MM.1S (cell line): Measurements from ENCODE around the gene ALDH1L2.

Experiments used
- EZH2 ChIP-seq: fragments of 300-600 bp; sonication (generic); optimal IDR thresholded peaks from 2 replicates; pipeline ENCODE3; 2017; ENCODE audit warnings: low read depth, mild to moderate bottlenecking, antibody characterized with exemption, low read length, mixed read lengths
- EZH2phosphoT487 ChIP-seq: fragments of 300-600 bp; sonication (generic); IDR thresholded peaks from 2 replicates; pipeline ENCODE4 v1.6.1; 2018; ENCODE audit warnings: antibody characterized with exemption, low read length
- TF ChIP-seq, protein P1 (sequence below): fragments of 300-600 bp; sonication (generic); IDR thresholded peaks from 2 replicates; pipeline ENCODE4 v1.5.1; 2016; ENCODE audit warnings: antibody characterized with exemption, low read length, mixed read lengths

GRCh38 chr12:105110851-105111250, 26.6 kb upstream of the ALDH1L2 start:
- TF ChIP-seq, protein P1, sequence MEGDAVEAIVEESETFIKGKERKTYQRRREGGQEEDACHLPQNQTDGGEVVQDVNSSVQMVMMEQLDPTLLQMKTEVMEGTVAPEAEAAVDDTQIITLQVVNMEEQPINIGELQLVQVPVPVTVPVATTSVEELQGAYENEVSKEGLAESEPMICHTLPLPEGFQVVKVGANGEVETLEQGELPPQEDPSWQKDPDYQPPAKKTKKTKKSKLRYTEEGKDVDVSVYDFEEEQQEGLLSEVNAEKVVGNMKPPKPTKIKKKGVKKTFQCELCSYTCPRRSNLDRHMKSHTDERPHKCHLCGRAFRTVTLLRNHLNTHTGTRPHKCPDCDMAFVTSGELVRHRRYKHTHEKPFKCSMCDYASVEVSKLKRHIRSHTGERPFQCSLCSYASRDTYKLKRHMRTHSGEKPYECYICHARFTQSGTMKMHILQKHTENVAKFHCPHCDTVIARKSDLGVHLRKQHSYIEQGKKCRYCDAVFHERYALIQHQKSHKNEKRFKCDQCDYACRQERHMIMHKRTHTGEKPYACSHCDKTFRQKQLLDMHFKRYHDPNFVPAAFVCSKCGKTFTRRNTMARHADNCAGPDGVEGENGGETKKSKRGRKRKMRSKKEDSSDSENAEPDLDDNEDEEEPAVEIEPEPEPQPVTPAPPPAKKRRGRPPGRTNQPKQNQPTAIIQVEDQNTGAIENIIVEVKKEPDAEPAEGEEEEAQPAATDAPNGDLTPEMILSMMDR = no peak
- no peak for TF ChIP-seq EZH2
- TF ChIP-seq EZH2phosphoT487 = no peak
